ENCODE results near the gene PPP1R14D. TPM values are rescaled to one million over a fixed set of nuclear protein-coding genes. Genes with fewer than 3 reads are reported as not detected.

PPP1R14D gene
- polyA plus RNA-seq, 1 donor from 2014 or later = not detected

DNA sequence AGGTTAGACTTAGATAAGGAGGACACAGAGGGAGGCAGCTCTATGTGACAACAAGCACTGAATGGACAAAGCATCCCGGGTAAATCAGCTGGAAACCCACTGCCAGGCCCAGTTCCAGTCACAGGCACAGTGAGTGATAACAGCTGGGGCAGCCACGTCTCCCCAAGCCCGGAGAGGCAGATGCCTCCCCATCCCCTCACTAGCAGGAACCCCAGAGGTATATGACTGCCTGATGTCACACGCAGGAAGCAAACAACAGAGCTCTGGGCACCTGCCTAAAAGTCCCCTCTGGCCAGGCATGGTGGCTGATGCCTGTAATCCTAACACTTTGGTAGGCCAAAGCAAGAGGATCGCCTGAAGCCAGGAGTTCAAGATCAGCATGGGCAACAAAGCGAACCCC is 40.5 kb downstream of the PPP1R14D start:
- Histone ChIP-seq H3K4me2 (ENCODE audit: low read length) (no peak overlapping the region), H3K9me2 (ENCODE audit: insufficient read depth, low read length) (no peaks in the 10 kb centered on the region), H2AFZ (ENCODE audit: low read depth, low read length) (no peak overlapping the region), H4K20me1 (ENCODE audit: insufficient read depth) (no peaks in the 10 kb centered on the region), H3K79me2 (replicated peaks; ENCODE audit: insufficient read depth, low read length) (no peaks in the 10 kb centered on the region), H3K36me3 (ENCODE audit: insufficient read depth, low read length) (no peaks in the 10 kb centered on the region), H3K9me3 (ENCODE audit: low read length) (no peaks in the 10 kb centered on the region), H3K27ac (ENCODE audit: low read length) (no peak overlapping the region), H3K4me3 (ENCODE audit: low read length) (no peak overlapping the region), H3K27me3 (ENCODE audit: insufficient read depth, low read depth, low read length) (no peaks in the 10 kb centered on the region), H3K9ac (ENCODE audit: low read length) (no peak overlapping the region), H3F3A (ENCODE audit: insufficient read depth, low read length, poor library complexity, severe bottlenecking) (no peaks in the 10 kb centered on the region)
- TF ChIP-seq CTCF (IDR thresholded peaks at IDR 0.05; ENCODE audit: poor library complexity, severe bottlenecking) = no peak
- TF ChIP-seq EZH2 (IDR thresholded peaks at IDR 0.05; ENCODE audit: borderline replicate concordance, insufficient read depth, low read length, poor library complexity, severe bottlenecking) = no peak
- TF ChIP-seq POLR2AphosphoS5 (IDR thresholded peaks at IDR 0.05) = no peak
- no peak for TF ChIP-seq TAF1 (IDR thresholded peaks at IDR 0.05; ENCODE audit: low read depth)
- no peak for TF ChIP-seq SMC3 (conservative IDR thresholded peaks at IDR 0.05; ENCODE audit: poor library complexity)
- no peak for TF ChIP-seq RAD21 (conservative IDR thresholded peaks at IDR 0.05)

- no peak overlapping the region for H3K4me2 ChIP-seq (ENCODE audit: low read length)
- H3K9ac ChIP-seq (ENCODE audit: low read length) = no peak overlapping the region
- H3K4me3 ChIP-seq (ENCODE audit: low read length) = no peak overlapping the region
These were observed 41.1 kb downstream of the PPP1R14D start for GRCh38 chr15:40787344-40787841.

More at GRCh38 chr15:40787344-40787841, 41.1 kb downstream of the PPP1R14D start:
- Histone ChIP-seq H3K9me2 (ENCODE audit: insufficient read depth, low read length) (no peaks in the 10 kb centered on the region), H4K20me1 (ENCODE audit: insufficient read depth) (no peaks in the 10 kb centered on the region), H3K27me3 (ENCODE audit: insufficient read depth, low read depth, low read length) (no peaks in the 10 kb centered on the region), H3F3A (ENCODE audit: insufficient read depth, low read length, poor library complexity, severe bottlenecking) (no peaks in the 10 kb centered on the region), H3K9me3 (ENCODE audit: low read length) (no peaks in the 10 kb centered on the region), H2AFZ (ENCODE audit: low read depth, low read length) (no peak overlapping the region), H3K27ac (ENCODE audit: low read length) (no peak overlapping the region), H3K79me2 (replicated peaks; ENCODE audit: insufficient read depth, low read length) (no peaks in the 10 kb centered on the region), H3K36me3 (ENCODE audit: insufficient read depth, low read length) (no peaks in the 10 kb centered on the region)
- TF ChIP-seq MXI1 (conservative IDR thresholded peaks at IDR 0.05; ENCODE audit: poor library complexity, severe bottlenecking) (no peak), CTCF (IDR thresholded peaks at IDR 0.05; ENCODE audit: poor library complexity, severe bottlenecking) (no peak), EZH2 (IDR thresholded peaks at IDR 0.05; ENCODE audit: borderline replicate concordance, insufficient read depth, low read length, poor library complexity, severe bottlenecking) (no peak), RAD21 (conservative IDR thresholded peaks at IDR 0.05) (no peak), TAF1 (IDR thresholded peaks at IDR 0.05; ENCODE audit: low read depth) (no peak), EP300 (conservative IDR thresholded peaks at IDR 0.05; ENCODE audit: poor library complexity, severe bottlenecking) (no peak), POLR2AphosphoS5 (IDR thresholded peaks at IDR 0.05) (no peak), SMC3 (conservative IDR thresholded peaks at IDR 0.05; ENCODE audit: poor library complexity) (no peak)
- TF ChIP-seq, protein P1, sequence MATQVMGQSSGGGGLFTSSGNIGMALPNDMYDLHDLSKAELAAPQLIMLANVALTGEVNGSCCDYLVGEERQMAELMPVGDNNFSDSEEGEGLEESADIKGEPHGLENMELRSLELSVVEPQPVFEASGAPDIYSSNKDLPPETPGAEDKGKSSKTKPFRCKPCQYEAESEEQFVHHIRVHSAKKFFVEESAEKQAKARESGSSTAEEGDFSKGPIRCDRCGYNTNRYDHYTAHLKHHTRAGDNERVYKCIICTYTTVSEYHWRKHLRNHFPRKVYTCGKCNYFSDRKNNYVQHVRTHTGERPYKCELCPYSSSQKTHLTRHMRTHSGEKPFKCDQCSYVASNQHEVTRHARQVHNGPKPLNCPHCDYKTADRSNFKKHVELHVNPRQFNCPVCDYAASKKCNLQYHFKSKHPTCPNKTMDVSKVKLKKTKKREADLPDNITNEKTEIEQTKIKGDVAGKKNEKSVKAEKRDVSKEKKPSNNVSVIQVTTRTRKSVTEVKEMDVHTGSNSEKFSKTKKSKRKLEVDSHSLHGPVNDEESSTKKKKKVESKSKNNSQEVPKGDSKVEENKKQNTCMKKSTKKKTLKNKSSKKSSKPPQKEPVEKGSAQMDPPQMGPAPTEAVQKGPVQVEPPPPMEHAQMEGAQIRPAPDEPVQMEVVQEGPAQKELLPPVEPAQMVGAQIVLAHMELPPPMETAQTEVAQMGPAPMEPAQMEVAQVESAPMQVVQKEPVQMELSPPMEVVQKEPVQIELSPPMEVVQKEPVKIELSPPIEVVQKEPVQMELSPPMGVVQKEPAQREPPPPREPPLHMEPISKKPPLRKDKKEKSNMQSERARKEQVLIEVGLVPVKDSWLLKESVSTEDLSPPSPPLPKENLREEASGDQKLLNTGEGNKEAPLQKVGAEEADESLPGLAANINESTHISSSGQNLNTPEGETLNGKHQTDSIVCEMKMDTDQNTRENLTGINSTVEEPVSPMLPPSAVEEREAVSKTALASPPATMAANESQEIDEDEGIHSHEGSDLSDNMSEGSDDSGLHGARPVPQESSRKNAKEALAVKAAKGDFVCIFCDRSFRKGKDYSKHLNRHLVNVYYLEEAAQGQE (IDR thresholded peaks at IDR 0.05; ENCODE audit: borderline replicate concordance) = no peak

All from neural cell (in vitro differentiated cells).